Naive thymus-derived CD8-positive, alpha-beta T cell (primary cell): ENCODE data around the gene NRXN2. TPM values are rescaled to one million over a fixed set of nuclear protein-coding genes. Genes with fewer than 3 reads are reported as not detected.
A peak's percentile ranks its signal among the peaks of the same experiment; 100 is the strongest.

Source experiments
- ATAC-seq, 2 donors: fragments of 150-1000 bp; cut with Tn5 transposase in 1 of 2; sonication (Bioruptor Pico), chemical (Tn5 transposase) in 1 of 2; 1 replicate in 1 of 2; 2 replicates in 1 of 2; pipeline ENCODE4 v1.10.0; 2021; ENCODE audit warnings: mild to moderate bottlenecking in 2 of 2, moderate library complexity in 2 of 2
- POLR2A ChIA-PET: fragments of 350-600 bp; sonication (Branson Sonifier 250); formaldehyde crosslinking; loops from one replicate; lab custom pipeline; 2021; ENCODE audit warnings: antibody characterized with exemption; lab: Charles Lee
- DNase-seq, 10 donors: peaks; one replicate each; pipeline versions ENCODE4 v3.0.0 to v3.0.0-alpha.2; 2020 to 2022
- H3K27ac Mint-ChIP-seq, 10 donors: one replicate each; pipeline ENCODE4 v1.8.0; 2020 to 2022; ENCODE audit warnings: mild to moderate bottlenecking in 10 of 10, mixed read lengths in 10 of 10, moderate library complexity in 4 of 10, inconsistent platforms in 1 of 10
- H3K27me3 Mint-ChIP-seq, 5 donors: one replicate each; pipeline ENCODE4 v1.8.0; 2021 to 2022; ENCODE audit warnings: mixed read lengths in 5 of 5
- H3K36me3 Mint-ChIP-seq, 3 donors: one replicate each; pipeline ENCODE4 v1.8.0; 2020 to 2022; ENCODE audit warnings: mixed read lengths in 3 of 3, mild to moderate bottlenecking in 2 of 3, inconsistent platforms in 1 of 3
- H3K4me1 Mint-ChIP-seq, 4 donors: one replicate each; pipeline ENCODE4 v1.8.0; 2021 to 2022; ENCODE audit warnings: mixed read lengths in 4 of 4
- H3K4me3 Mint-ChIP-seq, 10 donors: one replicate each; pipeline ENCODE4 v1.8.0; 2020 to 2022; ENCODE audit warnings: mild to moderate bottlenecking in 10 of 10, mixed read lengths in 10 of 10, moderate library complexity in 6 of 10, inconsistent platforms in 1 of 10
- H3K9me3 Mint-ChIP-seq, 9 donors: one replicate each; pipeline ENCODE4 v1.8.0; 2020 to 2022; ENCODE audit warnings: mixed read lengths in 9 of 9, mild to moderate bottlenecking in 3 of 9, inconsistent platforms in 1 of 9, moderate library complexity in 1 of 9
- polyA plus RNA-seq, 3 donors: library from polyadenylated mRNA; unstranded; fragments of 300-500 nt; fragmentation: Illumina TruSeq; gene quantifications; one replicate each; pipeline ENCODE4 v1.2.3, GENCODE V29; 2021
- total RNA-seq, 8 experiments: library from RNA in 2 of 8; stranded (reverse) in 2 of 8; gene quantifications; one replicate each; pipeline ENCODE4 v1.2.3 and lab custom pipeline; 2021 to 2026

NRXN2 gene
- total and polyA plus RNA-seq, 5 experiments from 2014 or later, result 0.21 TPM; not detected in 4

- POLR2A ChIA-PET, result interaction anchor here (1.3 kb wide), 1 partner anchor 16 kb away, joined by 5 read pairs; no protein-coding TSS in a partner anchor
- ATAC-seq, result no peak
- Mint-ChIP-seq H3K27me3 (peaks cover 20 to 80% (median 64%) of the 10 kb centered on the region in 5 donors), H3K27ac (no peak overlapping the region), H3K9me3 (no peaks in the 10 kb centered on the region), H3K4me3 (no peak overlapping the region), H3K4me1 (peaks cover 5 to 12% (median 6%) of the 10 kb centered on the region in 4 donors), H3K36me3 (peaks cover 0 to 6% (median 0%) of the 10 kb centered on the region in 3 donors)
- no peak for DNase-seq
Measured at GRCh38 chr11:64717268-64717578, 5.8 kb downstream of the NRXN2 start.

DNA sequence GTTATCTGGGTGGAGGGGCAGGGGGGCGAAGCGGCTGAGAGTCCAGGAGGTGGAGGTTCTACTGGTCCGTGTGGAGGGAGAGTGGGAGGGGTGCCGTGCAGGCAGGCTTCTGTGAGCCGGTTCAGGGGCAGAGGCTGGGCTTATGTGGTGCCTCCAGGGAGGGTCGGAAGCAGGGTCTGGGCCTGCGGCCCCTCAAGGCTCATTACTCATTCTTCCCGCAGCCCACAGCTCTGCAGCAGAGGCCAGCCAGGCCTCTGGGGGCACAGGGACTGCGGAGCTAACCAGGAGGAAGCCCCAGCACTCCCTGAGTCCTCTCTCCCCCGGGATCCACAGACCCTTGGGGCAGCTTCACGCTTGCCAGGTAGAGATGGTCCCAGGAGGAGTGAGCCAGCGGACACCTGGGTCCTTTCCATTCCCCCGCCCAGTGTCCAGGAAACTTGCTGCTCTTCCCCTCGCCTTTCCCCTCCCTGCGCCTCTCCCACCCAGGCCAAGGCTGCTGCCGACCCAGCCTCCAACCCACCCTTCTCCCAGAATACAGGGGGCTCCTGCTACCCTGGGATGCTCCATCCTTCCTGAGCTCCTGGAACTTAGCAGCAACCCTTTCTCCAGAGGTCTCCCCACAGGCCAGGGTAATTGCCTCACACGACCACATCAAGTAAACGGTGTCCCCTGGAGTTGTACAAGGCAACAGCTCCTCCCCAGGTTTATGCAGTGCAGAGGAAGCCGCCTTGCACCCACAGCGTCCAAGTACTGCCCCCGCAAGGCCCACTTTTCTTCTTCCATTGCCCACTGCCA, 6.3 kb downstream of the NRXN2 start:
- no peak for ATAC-seq
- Mint-ChIP-seq H3K27me3 (peaks cover 26 to 80% (median 64%) of the 10 kb centered on the region in 5 donors), H3K4me3 (no peak overlapping the region), H3K9me3 (no peaks in the 10 kb centered on the region), H3K36me3 (peaks cover 0 to 6% (median 0%) of the 10 kb centered on the region in 3 donors), H3K4me1 (peaks cover 10 to 18% (median 12%) of the 10 kb centered on the region in 4 donors), H3K27ac (no peak overlapping the region)
- POLR2A ChIA-PET, result interaction anchor here (1.3 kb wide), 2 partner anchors 17 to 28 kb away, joined by 3 to 5 read pairs; no protein-coding TSS in a partner anchor
- no peak for DNase-seq

GRCh38 chr11:64715756-64716472, 7.1 kb downstream of the NRXN2 start:
- no peak for DNase-seq
- H3K4me3 Mint-ChIP-seq, result no peak overlapping the region
- peaks cover 14 to 23% (median 17%) of the 10 kb centered on the region in 4 donors for H3K4me1 Mint-ChIP-seq
- no peak for ATAC-seq
- peaks cover 30 to 82% (median 66%) of the 10 kb centered on the region in 5 donors for H3K27me3 Mint-ChIP-seq
- POLR2A ChIA-PET, result interaction anchor here (1.3 kb wide), 1 partner anchor 29 kb away, joined by 3 read pairs; no protein-coding TSS in a partner anchor
- peaks cover 0 to 6% (median 0%) of the 10 kb centered on the region in 3 donors for H3K36me3 Mint-ChIP-seq
- peak overlapping the region in 1 of 10 donors; percentile 40 for H3K27ac Mint-ChIP-seq
- no peaks in the 10 kb centered on the region for H3K9me3 Mint-ChIP-seq

- H3K27me3 Mint-ChIP-seq, result peaks cover 34 to 83% (median 65%) of the 10 kb centered on the region in 5 donors
- H3K4me1 Mint-ChIP-seq, result peaks cover 10 to 23% (median 19%) of the 10 kb centered on the region in 4 donors
- peak overlapping the region in 7 of 10 donors; percentile 35 to 59 (median 39) for H3K4me3 Mint-ChIP-seq
- ATAC-seq (no peak), DNase-seq (no peak)
- POLR2A ChIA-PET, result interaction anchor here (1.3 kb wide), 1 partner anchor 30 kb away, joined by 3 read pairs; no protein-coding TSS in a partner anchor
- H3K36me3 Mint-ChIP-seq, result peaks cover 0 to 6% (median 0%) of the 10 kb centered on the region in 3 donors
- peak overlapping the region in 1 of 10 donors; percentile 73 for H3K27ac Mint-ChIP-seq
- H3K9me3 Mint-ChIP-seq, result no peaks in the 10 kb centered on the region
Measured at GRCh38 chr11:64715110-64715509, 7.9 kb downstream of the NRXN2 start.

DNA sequence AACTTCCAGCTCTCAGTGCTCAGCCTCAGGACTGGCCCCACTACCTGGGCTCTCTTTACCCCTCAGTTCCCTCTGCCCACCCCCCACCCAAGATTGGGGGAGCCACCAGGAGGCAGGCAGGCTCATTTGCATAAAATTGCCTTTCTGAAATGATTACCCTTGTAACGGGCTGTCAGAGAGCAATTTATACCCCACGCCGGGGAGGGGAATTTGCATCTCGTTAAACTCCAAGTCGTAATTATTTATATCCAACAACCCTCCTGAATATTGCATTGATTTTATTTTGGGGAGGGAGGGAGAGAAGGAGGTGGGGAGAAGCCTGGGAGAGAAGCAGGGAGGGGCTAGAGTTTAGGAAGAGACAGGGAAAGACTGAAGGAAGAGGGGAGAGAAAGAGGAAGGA, 8.3 kb downstream of the NRXN2 start:
- Mint-ChIP-seq H3K9me3 (no peaks in the 10 kb centered on the region), H3K27me3 (peaks cover 36 to 83% (median 68%) of the 10 kb centered on the region in 5 donors), H3K36me3 (peaks cover 0 to 6% (median 0%) of the 10 kb centered on the region in 3 donors), H3K4me3 (peak overlapping the region in 8 of 10 donors; percentile 19 to 70 (median 51)), H3K27ac (peak overlapping the region in 1 of 10 donors; percentile 73), H3K4me1 (peaks cover 10 to 23% (median 19%) of the 10 kb centered on the region in 4 donors)
- DNase-seq (no peak), ATAC-seq (no peak)
- POLR2A ChIA-PET, result no interaction called here

DNA sequence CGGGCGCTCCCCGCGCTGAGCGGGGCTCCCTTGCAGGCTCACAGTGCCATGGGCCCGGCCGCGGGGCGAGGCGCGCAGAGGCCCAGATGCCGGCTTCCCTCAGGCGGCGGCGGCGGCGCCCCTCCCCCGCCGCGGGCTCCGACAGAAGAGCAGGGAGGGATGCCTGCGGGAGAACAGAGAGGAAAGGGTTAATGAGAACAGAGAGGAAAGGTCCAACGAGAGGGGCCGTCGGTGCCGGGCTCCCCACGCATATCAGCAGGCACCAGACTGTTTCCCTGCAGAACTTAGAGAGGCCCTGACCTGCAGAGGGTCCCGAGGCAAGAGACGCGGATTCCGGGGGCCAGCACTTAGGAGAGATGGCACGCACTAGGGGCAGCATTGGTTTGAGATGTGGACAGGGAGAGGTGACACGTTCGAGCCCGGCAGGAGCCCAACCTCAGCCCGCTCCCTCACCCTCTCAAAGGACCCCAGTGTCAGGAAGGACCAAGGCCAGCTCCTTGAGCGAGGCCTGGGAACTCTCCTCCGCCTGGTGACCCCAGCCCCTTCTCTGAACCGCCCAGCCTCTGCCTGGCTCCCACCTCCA, 9.1 kb downstream of the NRXN2 start:
- ATAC-seq (peak in 1 of 2 donors; percentile 15), DNase-seq (no peak)
- peaks cover 0 to 6% (median 0%) of the 10 kb centered on the region in 3 donors for H3K36me3 Mint-ChIP-seq
- H3K4me1 Mint-ChIP-seq, result peaks cover 10 to 23% (median 19%) of the 10 kb centered on the region in 4 donors
- POLR2A ChIA-PET, result no interaction called here
- H3K27ac Mint-ChIP-seq, result peak overlapping the region in 1 of 10 donors; percentile 47
- no peaks in the 10 kb centered on the region for H3K9me3 Mint-ChIP-seq
- H3K4me3 Mint-ChIP-seq, result peak overlapping the region; percentile 4 to 80 (median 60)
- peaks cover 37 to 87% (median 71%) of the 10 kb centered on the region in 5 donors for H3K27me3 Mint-ChIP-seq

GRCh38 chr11:64713016-64713707, 9.8 kb downstream of the NRXN2 start:
- ATAC-seq, result peak; percentile 58 to 68
- peak in 1 of 10 donors; percentile 17 for DNase-seq
- POLR2A ChIA-PET, result no interaction called here
- Mint-ChIP-seq H3K27ac (no peak overlapping the region), H3K27me3 (peaks cover 41 to 86% (median 70%) of the 10 kb centered on the region in 5 donors), H3K36me3 (peaks cover 0 to 6% (median 0%) of the 10 kb centered on the region in 3 donors), H3K4me1 (peaks cover 10 to 23% (median 19%) of the 10 kb centered on the region in 4 donors), H3K9me3 (no peaks in the 10 kb centered on the region), H3K4me3 (no peak overlapping the region)

DNA sequence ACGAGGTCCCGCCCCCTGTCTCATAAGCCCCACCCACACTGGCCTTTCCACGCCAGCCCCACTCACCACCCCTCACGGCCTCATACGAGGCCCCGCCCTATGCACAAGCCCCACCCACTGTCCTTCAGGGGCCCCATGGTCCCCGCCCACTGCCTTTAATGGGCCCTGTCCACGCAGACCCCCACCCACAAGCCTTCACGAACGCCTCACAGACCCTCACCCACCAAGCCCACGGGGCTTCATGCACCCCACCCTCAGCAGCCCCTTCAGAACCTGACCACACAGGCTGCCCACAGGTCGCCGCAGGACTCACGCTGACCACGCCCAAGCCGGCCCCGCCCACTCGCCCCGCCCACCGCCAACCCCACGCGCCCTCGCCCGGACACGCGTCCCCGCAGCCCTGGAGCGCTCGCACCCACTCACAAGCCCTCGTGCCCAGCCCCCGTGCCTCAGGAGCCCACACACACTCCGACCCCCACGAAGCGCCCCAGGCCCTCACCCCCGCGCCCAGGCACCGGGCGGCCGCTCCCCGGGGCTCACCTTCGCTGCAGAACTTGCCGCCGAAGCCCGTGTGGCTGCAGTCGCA, 10.5 kb downstream of the NRXN2 start:
- DNase-seq (peak in 1 of 10 donors; percentile 17), ATAC-seq (peak; percentile 26 to 38)
- Mint-ChIP-seq H3K27ac (no peak overlapping the region), H3K4me3 (peak overlapping the region; percentile 38 to 70 (median 48)), H3K36me3 (peaks cover 0 to 6% (median 0%) of the 10 kb centered on the region in 3 donors), H3K4me1 (peaks cover 10 to 23% (median 19%) of the 10 kb centered on the region in 4 donors), H3K27me3 (peaks cover 41 to 84% (median 70%) of the 10 kb centered on the region in 5 donors), H3K9me3 (no peaks in the 10 kb centered on the region)
- POLR2A ChIA-PET, result no interaction called here

DNA sequence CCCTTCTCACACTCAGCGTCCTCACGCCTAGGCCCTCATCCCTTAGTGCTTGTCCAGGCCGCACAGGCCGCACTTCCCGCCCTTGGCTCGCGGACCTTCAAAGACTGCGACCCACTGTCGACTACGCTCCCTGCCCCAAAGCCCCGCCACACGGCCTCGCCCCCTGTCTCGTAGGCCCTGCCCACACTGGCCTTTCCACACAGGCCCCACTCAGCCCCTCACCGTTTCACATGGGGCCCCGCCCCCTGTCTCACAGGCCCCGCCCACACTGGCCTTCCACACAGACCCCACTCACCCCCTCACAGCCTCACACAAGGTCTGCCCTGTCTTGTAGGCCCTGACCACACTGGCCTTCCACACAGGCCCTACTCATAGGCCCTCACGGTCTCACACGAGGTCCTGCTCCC, 11.0 kb downstream of the NRXN2 start:
- Mint-ChIP-seq H3K9me3 (no peaks in the 10 kb centered on the region), H3K4me1 (peaks cover 10 to 23% (median 19%) of the 10 kb centered on the region in 4 donors), H3K27ac (peak overlapping the region in 1 of 10 donors; percentile 53), H3K27me3 (peaks cover 39 to 78% (median 64%) of the 10 kb centered on the region in 5 donors), H3K4me3 (peak overlapping the region; percentile 38 to 70 (median 46)), H3K36me3 (peaks cover 0 to 6% (median 0%) of the 10 kb centered on the region in 3 donors)
- POLR2A ChIA-PET, result no interaction called here
- ATAC-seq (no peak), DNase-seq (no peak)

GRCh38 chr11:64711138-64711955, 11.7 kb downstream of the NRXN2 start:
- DNase-seq (no peak), ATAC-seq (no peak)
- peaks cover 0 to 6% (median 0%) of the 10 kb centered on the region in 3 donors for H3K36me3 Mint-ChIP-seq
- POLR2A ChIA-PET, result no interaction called here
- peaks cover 43 to 72% (median 63%) of the 10 kb centered on the region in 5 donors for H3K27me3 Mint-ChIP-seq
- H3K4me1 Mint-ChIP-seq, result peaks cover 10 to 23% (median 19%) of the 10 kb centered on the region in 4 donors
- no peak overlapping the region for H3K27ac Mint-ChIP-seq
- H3K9me3 Mint-ChIP-seq, result no peaks in the 10 kb centered on the region
- H3K4me3 Mint-ChIP-seq, result peak overlapping the region in 5 of 10 donors; percentile 10 to 60 (median 46)
